H1 (cell line): ENCODE measurements around the gene ABCA13. TPM values are rescaled to one million over a fixed set of nuclear protein-coding genes. Genes with fewer than 3 reads are reported as not detected.

Source experiments
- CTCF ChIA-PET: fragments of 300-600 bp; sonication (Branson Sonifier 250); formaldehyde crosslinking; loops from one replicate; lab custom pipeline; 2021; ENCODE audit not compliant: partially characterized antibody; lab: Charles Lee
- POLR2A ChIA-PET: fragments of 300-600 bp; sonication (Branson Sonifier 250); formaldehyde crosslinking; loops from one replicate; lab custom pipeline; 2021; ENCODE audit warnings: inconsistent platforms; ENCODE audit not compliant: partially characterized antibody; lab: Charles Lee
- DNase-seq, 2 experiments: peaks; one replicate each; pipeline versions ENCODE4 v3.0.0 to v3.0.0-alpha.2; 2010 to 2022; ENCODE audit warnings: low spot score in 2 of 2, low read depth in 1 of 2, mixed read lengths in 1 of 2
- FAIRE-seq: peaks from 2 replicates; lab custom pipeline; 2011; peaks lifted over from hg19 to GRCh38; lab: Jason Lieb, UNC
- H2AFZ ChIP-seq: 2 replicates; pipeline ENCODE4 v1.8.1; 2012; ENCODE audit warnings: low read length, inconsistent platforms
- H2AK5ac ChIP-seq: 2 replicates; pipeline ENCODE4 v1.6.1; 2013; ENCODE audit warnings: low read depth, low read length
- H2BK120ac ChIP-seq: replicated peaks from 2 replicates; pipeline ENCODE3; 2013; ENCODE audit warnings: low read depth, low read length, inconsistent platforms
- H2BK12ac ChIP-seq: 2 replicates; pipeline ENCODE4 v1.6.1; 2013; ENCODE audit warnings: low read depth, low read length
- H2BK15ac ChIP-seq: 2 replicates; pipeline ENCODE4 v1.6.1; 2013; ENCODE audit warnings: low read length
- H2BK20ac ChIP-seq: 2 replicates; pipeline ENCODE4 v1.6.1; 2013; ENCODE audit warnings: low read length
- H2BK5ac ChIP-seq: 2 replicates; pipeline ENCODE4 v1.6.1; 2013; ENCODE audit warnings: low read depth, low read length
- H3K14ac ChIP-seq: 2 replicates; pipeline ENCODE4 v1.6.1; 2013; ENCODE audit warnings: inconsistent platforms; ENCODE audit not compliant: insufficient read length
- H3K18ac ChIP-seq: 2 replicates; pipeline ENCODE4 v1.6.1; 2013; ENCODE audit warnings: low read length; ENCODE audit errors: extremely low read depth
- H3K23ac ChIP-seq: 2 replicates; pipeline ENCODE4 v1.6.1; 2013; ENCODE audit warnings: inconsistent platforms; ENCODE audit not compliant: insufficient read length
- H3K23me2 ChIP-seq: 2 replicates; pipeline ENCODE4 v1.6.1; 2013; ENCODE audit warnings: low read depth, low read length
- H3K27ac ChIP-seq: 2 replicates; pipeline ENCODE4 v1.6.1; 2011; ENCODE audit warnings: low read depth, low read length, inconsistent platforms
- H3K27me3 ChIP-seq, 4 experiments: replicated peaks in 1 of 4; 1 replicate in 1 of 4; 2 replicates in 3 of 4; pipeline versions ENCODE4 v1.6.1 to v1.8.1; 2011 to 2013; ENCODE audit warnings: low read length in 3 of 4, mild to moderate bottlenecking in 3 of 4, inconsistent platforms in 2 of 4, mixed read lengths in 2 of 4, moderate library complexity in 1 of 4; ENCODE audit not compliant: control insufficient read depth in 3 of 4, insufficient read depth in 3 of 4; ENCODE audit errors: extremely low read depth in 1 of 4
- H3K36me3 ChIP-seq, 4 experiments: 2 replicates each; pipeline versions ENCODE4 v1.6.1 to v1.8.1; 2011 to 2013; ENCODE audit warnings: mild to moderate bottlenecking in 4 of 4, low read length in 3 of 4, moderate library complexity in 2 of 4, control low read depth in 1 of 4, inconsistent platforms in 1 of 4; ENCODE audit not compliant: insufficient read depth in 4 of 4, control insufficient read depth in 2 of 4
- H3K4ac ChIP-seq: replicated peaks from 2 replicates; pipeline ENCODE3; 2013; ENCODE audit warnings: low read length, low read depth, mixed read lengths, inconsistent platforms; ENCODE audit not compliant: insufficient read length
- H3K4me1 ChIP-seq, 4 experiments: replicated peaks in 1 of 4; 1 replicate in 1 of 4; 2 replicates in 3 of 4; pipeline versions ENCODE4 v1.6.1 to v1.8.1; 2011 to 2013; ENCODE audit warnings: low read length in 3 of 4, inconsistent platforms in 2 of 4, mixed read lengths in 1 of 4; ENCODE audit not compliant: insufficient read depth in 4 of 4, control insufficient read depth in 3 of 4
- H3K4me2 ChIP-seq, 2 experiments: 2 replicates each; pipeline versions ENCODE4 v1.6.1 to v1.8.1; 2011 to 2013; ENCODE audit warnings: low read depth in 2 of 2, low read length in 2 of 2, control low read depth in 1 of 2, inconsistent platforms in 1 of 2, mild to moderate bottlenecking in 1 of 2; ENCODE audit not compliant: insufficient read depth in 1 of 2
- H3K4me3 ChIP-seq, 4 experiments: fragments of 200-600, 300-600 bp in 1 of 4; sonication (generic), shearing (Covaris generic), sonication (Bioruptor Twin) in 1 of 4; 2 replicates each; pipeline versions ENCODE4 v1.5.1 to v1.8.1; 2011 to 2016; ENCODE audit warnings: low read length in 4 of 4, low read depth in 3 of 4, control low read depth in 2 of 4, inconsistent platforms in 2 of 4, mild to moderate bottlenecking in 2 of 4, mixed read lengths in 1 of 4, moderate library complexity in 1 of 4; ENCODE audit not compliant: insufficient read depth in 2 of 4; ENCODE audit errors: extremely low read depth in 1 of 4
- H3K56ac ChIP-seq: replicated peaks from 2 replicates; pipeline ENCODE3; 2013; ENCODE audit warnings: low read depth, mild to moderate bottlenecking, mixed read lengths, low read length, inconsistent platforms; ENCODE audit not compliant: insufficient read length
- H3K79me1 ChIP-seq: 2 replicates; pipeline ENCODE4 v1.6.1; 2013; ENCODE audit warnings: low read depth, low read length, control low read depth
- H3K79me2 ChIP-seq, 2 experiments: 2 replicates each; pipeline versions ENCODE4 v1.6.1 to v1.8.1; 2012 to 2013; ENCODE audit warnings: low read length in 2 of 2, mild to moderate bottlenecking in 2 of 2, inconsistent platforms in 1 of 2; ENCODE audit not compliant: insufficient read depth in 2 of 2, control insufficient read depth in 1 of 2
- H3K9ac ChIP-seq, 4 experiments: replicated peaks in 1 of 4; 1 replicate in 1 of 4; 2 replicates in 3 of 4; pipeline versions ENCODE4 v1.6.1 to v1.8.1; 2011 to 2013; ENCODE audit warnings: low read depth in 3 of 4, low read length in 3 of 4, control low read depth in 2 of 4, mild to moderate bottlenecking in 2 of 4, moderate library complexity in 2 of 4, inconsistent platforms in 1 of 4; ENCODE audit errors: extremely low read depth in 1 of 4
- H3K9me3 ChIP-seq, 2 experiments: 2 replicates each; pipeline versions ENCODE4 v1.6.1 to v1.8.1; 2012 to 2013; ENCODE audit warnings: mild to moderate bottlenecking in 2 of 2, moderate library complexity in 2 of 2, control low read depth in 1 of 2, inconsistent platforms in 1 of 2, low read depth in 1 of 2, low read length in 1 of 2, mixed read lengths in 1 of 2; ENCODE audit not compliant: insufficient read depth in 2 of 2
- H4K20me1 ChIP-seq, 2 experiments: replicated peaks in 1 of 2; 2 replicates each; pipeline versions ENCODE3 to v1.8.1; 2011 to 2013; ENCODE audit warnings: inconsistent platforms in 2 of 2, low read length in 2 of 2, mild to moderate bottlenecking in 1 of 2; ENCODE audit not compliant: insufficient read depth in 2 of 2, control insufficient read depth in 1 of 2
- H4K5ac ChIP-seq: 2 replicates; pipeline ENCODE4 v1.6.1; 2013; ENCODE audit warnings: low read length, low read depth, mixed read lengths, inconsistent platforms; ENCODE audit not compliant: insufficient read length
- H4K8ac ChIP-seq: 2 replicates; pipeline ENCODE4 v1.8.0; 2013; ENCODE audit warnings: mild to moderate bottlenecking, moderate library complexity, low read length, inconsistent platforms; ENCODE audit not compliant: insufficient read depth; ENCODE audit errors: extremely low read depth
- H4K91ac ChIP-seq: replicated peaks from 2 replicates; pipeline ENCODE3; 2013; ENCODE audit warnings: low read length, mixed read lengths, inconsistent platforms; ENCODE audit not compliant: insufficient read length
- E2F6 ChIP-seq: IDR thresholded peaks from 2 replicates; pipeline ENCODE4 v1.6.1; 2012; ENCODE audit warnings: inconsistent platforms
- HDAC2 ChIP-seq, 2 experiments: fragments of 300-600 bp in 1 of 2; sonication (generic) in 1 of 2; IDR thresholded peaks; 2 replicates each; pipeline ENCODE4 v1.6.1; 2011 to 2012; ENCODE audit warnings: low read depth in 2 of 2, low read length in 2 of 2, mild to moderate bottlenecking in 2 of 2, moderate library complexity in 2 of 2, borderline replicate concordance in 1 of 2, inconsistent platforms in 1 of 2
- HDAC6 ChIP-seq: IDR thresholded peaks from one replicate; pipeline ENCODE4 v1.7.1; 2012; ENCODE audit warnings: low read depth, mild to moderate bottlenecking, inconsistent platforms, low read length, moderate library complexity
- JUN ChIP-seq: IDR thresholded peaks from 2 replicates; pipeline ENCODE4 v1.6.1; 2011; ENCODE audit warnings: low read depth, mild to moderate bottlenecking, improper control_type of control experiment, low read length
- JUND ChIP-seq: IDR thresholded peaks from 2 replicates; pipeline ENCODE4 v1.6.1; 2011; ENCODE audit warnings: mild to moderate bottlenecking, improper control_type of control experiment, low read length
- MAX ChIP-seq: IDR thresholded peaks from 2 replicates; pipeline ENCODE4 v1.6.1; 2012; ENCODE audit warnings: inconsistent platforms
- RAD21 ChIP-seq, 2 experiments: IDR thresholded peaks in 1 of 2; conservative IDR thresholded peaks in 1 of 2; 2 replicates each; pipeline ENCODE4 v1.6.1; 2011; ENCODE audit warnings: low read depth in 2 of 2, low read length in 2 of 2, improper control_type of control experiment in 1 of 2, inconsistent platforms in 1 of 2, mild to moderate bottlenecking in 1 of 2, moderate library complexity in 1 of 2
- SUZ12 ChIP-seq: fragments of 200-600 bp; sonication (generic); IDR thresholded peaks from 2 replicates; pipeline ENCODE4 v1.6.1; 2012; ENCODE audit warnings: mild to moderate bottlenecking, inconsistent platforms, low read length, moderate library complexity, mixed read lengths
- TAF7 ChIP-seq: optimal IDR thresholded peaks from 2 replicates; pipeline ENCODE3; 2011; ENCODE audit warnings: low read depth, mild to moderate bottlenecking, inconsistent platforms, low read length, moderate library complexity, borderline replicate concordance
- USF2 ChIP-seq: IDR thresholded peaks from 2 replicates; pipeline ENCODE4 v1.6.1; 2011; ENCODE audit warnings: low read length, improper control_type of control experiment
- ZNF274 ChIP-seq: IDR thresholded peaks from 2 replicates; pipeline ENCODE4 v1.7.0; 2012; ENCODE audit warnings: low read length, borderline replicate concordance; ENCODE audit errors: extremely low read depth
- WGBS, 2 experiments: shearing (Covaris generic) in 1 of 2; methylation state at CpG; one replicate each; pipeline versions ENCODE4 v1.1.6 to v1.1.7; 2013 to 2015; ENCODE audit warnings: low lambda C conversion rate in 2 of 2, mixed read lengths in 2 of 2, inconsistent platforms in 1 of 2, low coverage in 1 of 2, missing lambda C conversion rate in 1 of 2; ENCODE audit not compliant: insufficient replicate concordance in 2 of 2, insufficient coverage in 1 of 2, insufficient read length in 1 of 2; ENCODE audit errors: extremely low coverage in 1 of 2, missing lambda C conversion rate in 1 of 2; 5-methylcytosine and 5-hydroxymethylcytosine counted together
- polyA plus RNA-seq, 7 experiments: library from polyadenylated mRNA; depleted of rRNA in 3 of 7; stranded (reverse) in 5 of 7; unstranded in 2 of 7; fragments of >200 nt in 5 of 7; fragments of 200-250 nt in 2 of 7; gene quantifications; 1 replicate in 5 of 7; 2 replicates in 1 of 7; 4 replicates in 1 of 7; pipeline versions ENCODE4 v1.2.1 to v1.2.3, GENCODE V29; 2011 to 2013; ENCODE audit warnings: missing spikeins in 2 of 7, mixed read lengths in 2 of 7
- total RNA-seq: library from RNA; stranded (reverse); fragmentation: NEBNext Ultra II Directional; extraction: Animal tissue kit (Norgen Biotek cat#: 25700); gene quantifications from 2 replicates; pipeline ENCODE4 v1.2.1, GENCODE V29; 2021

The ABCA13 gene
- total and polyA plus RNA-seq, 2 of the 8 experiments (the other 6 are each of a cell fraction or from before 2014, with no cell fraction given): 0.07 to 0.09 TPM

- no peak overlapping the region for H3K56ac ChIP-seq
- WGBS, 2 experiments: 92% methylated on average over 5 of the region's 5 CpGs; no CpG with 5 or more reads in 1 of the 2 experiments
- no peaks in the 10 kb centered on the region for H3K27me3 ChIP-seq
- H3K27ac ChIP-seq: no peak overlapping the region
- H2BK15ac ChIP-seq: no peak overlapping the region
- 0 out of 7 replicates have a peak, but pooled peaks cover 0 to 2% (median 0%) of the 10 kb centered on the region in 4 experiments for H3K4me1 ChIP-seq
- H2BK20ac ChIP-seq: no peak overlapping the region
- no peak overlapping the region for H2BK12ac ChIP-seq
- H3K9me3 ChIP-seq: no peaks in the 10 kb centered on the region
- H3K4me3 ChIP-seq: no peak overlapping the region
- no peak overlapping the region for H3K14ac ChIP-seq
- no peaks in the 10 kb centered on the region for H3K79me1 ChIP-seq
- FAIRE-seq (no peak), DNase-seq (no peak)
- POLR2A ChIA-PET: no interaction called here
- H4K8ac ChIP-seq: no peak overlapping the region
- CTCF ChIA-PET: interaction anchor here (0.6 to 1.1 kb wide), 3 partner anchors 26 to 1363 kb away, joined by 3 read pairs; no protein-coding TSS in a partner anchor
- H3K36me3 ChIP-seq: no peaks in the 10 kb centered on the region
- H4K20me1 ChIP-seq: no peaks in the 10 kb centered on the region
- H3K9ac ChIP-seq: no peak overlapping the region
- no peak overlapping the region for H3K18ac ChIP-seq
- H4K5ac ChIP-seq: no peak overlapping the region
- no peak overlapping the region for H3K4ac ChIP-seq
- H3K4me2 ChIP-seq: no peak overlapping the region
- H3K23ac ChIP-seq: no peak overlapping the region
- H2AK5ac ChIP-seq: no peak overlapping the region
- no peaks in the 10 kb centered on the region for H3K79me2 ChIP-seq
- H2AFZ ChIP-seq: no peak overlapping the region
- H2BK5ac ChIP-seq: no peak overlapping the region
- no peak overlapping the region for H4K91ac ChIP-seq
- no peaks in the 10 kb centered on the region for H3K23me2 ChIP-seq
- no peak overlapping the region for H2BK120ac ChIP-seq
- no peak for TF ChIP-seq ZNF274
- TF ChIP-seq TAF7: no peak
- no peak for TF ChIP-seq USF2
- TF ChIP-seq RAD21 (IDR thresholded peaks at IDR 0.05 in 1 of 2, conservative IDR thresholded peaks at IDR 0.05 in 1 of 2; ENCODE audit: low read depth in 2 of 2, low read length in 2 of 2): no peak
- no peak for TF ChIP-seq HDAC2 (IDR thresholded peaks at IDR 0.05; ENCODE audit: borderline replicate concordance in 1 of 2, low read depth in 2 of 2, low read length in 2 of 2)
- TF ChIP-seq JUN: no peak
- TF ChIP-seq SUZ12: no peak
- no peak for TF ChIP-seq E2F6
- TF ChIP-seq MAX: no peak
- TF ChIP-seq HDAC6: no peak
- TF ChIP-seq JUND: no peak
Measured at GRCh38 chr7:48427671-48428070, 256.4 kb downstream of the ABCA13 start.
